ENCODE results near the gene SGCD. TPM values are rescaled to one million over a fixed set of nuclear protein-coding genes. Genes with fewer than 3 reads are reported as not detected.
"Not testable (repeated sequence)": the region's sequence is repeated elsewhere in the genome, so short reads cannot be mapped to it uniquely, and the experiment has no call there.

The SGCD gene
- total RNA-seq, 6 experiments from 2014 or later: 5.2 to 6.7 (median 6.4) TPM

GRCh38 chr5:156597276-156597675, 270.3 kb downstream of the SGCD start:
- DNase-seq: no peak
- Mint-ChIP-seq H3K4me3 (no peak overlapping the region), H3K4me1 (ENCODE audit: low read depth) (no peaks in the 10 kb centered on the region), H3K36me3 (ENCODE audit: low read depth) (peaks cover 10% of the 10 kb centered on the region), H3K27ac (no peak overlapping the region), H3K9me3 (peaks cover 20% of the 10 kb centered on the region), H3K27me3 (ENCODE audit: insufficient read depth) (no peaks in the 10 kb centered on the region)
- no peak for TF ChIP-seq CTCF (IDR thresholded peaks at IDR 0.05)

- H3K4me1 Mint-ChIP-seq (ENCODE audit: low read depth): no peaks in the 10 kb centered on the region
- peaks cover 8% of the 10 kb centered on the region; the same call in 1 of the 2 replicates for H3K36me3 Mint-ChIP-seq (ENCODE audit: low read depth)
- no peaks in the 10 kb centered on the region for H3K27me3 Mint-ChIP-seq (ENCODE audit: insufficient read depth)
- no peak for TF ChIP-seq CTCF (IDR thresholded peaks at IDR 0.05)
- no peak overlapping the region for H3K27ac Mint-ChIP-seq
- no peak for DNase-seq
- peaks cover 24% of the 10 kb centered on the region for H3K9me3 Mint-ChIP-seq
- no peak overlapping the region for H3K4me3 Mint-ChIP-seq
Measured at GRCh38 chr5:156598964-156599363, 272.0 kb downstream of the SGCD start.

DNA sequence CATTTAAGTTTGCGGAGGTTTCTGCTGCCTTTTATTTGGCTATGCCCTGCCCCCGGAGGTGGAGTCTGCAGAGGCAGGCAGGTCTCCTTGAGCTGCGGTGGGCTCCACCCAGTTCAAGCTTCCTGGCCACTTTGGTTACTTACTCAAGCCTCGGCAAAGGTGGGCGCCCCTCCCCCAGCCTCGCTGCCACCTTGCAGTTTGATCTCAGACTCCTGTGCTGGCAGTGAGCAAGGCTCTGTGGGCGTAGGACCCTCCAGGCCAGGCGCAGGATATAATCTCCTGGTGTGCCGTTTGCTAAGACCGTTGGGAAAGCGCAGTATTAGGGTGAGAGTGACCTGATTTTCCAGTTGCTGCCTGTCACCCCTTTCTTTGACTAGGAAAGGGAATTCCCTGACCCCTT, 283.6 kb downstream of the SGCD start:
- H3K9me3 Mint-ChIP-seq: peaks cover 37% of the 10 kb centered on the region
- H3K4me1 Mint-ChIP-seq (ENCODE audit: low read depth); H3K27me3 Mint-ChIP-seq (ENCODE audit: insufficient read depth); H3K27ac Mint-ChIP-seq; H3K4me3 Mint-ChIP-seq; DNase-seq: not testable (repeated sequence)
- H3K36me3 Mint-ChIP-seq (ENCODE audit: low read depth): peaks cover 14% of the 10 kb centered on the region; the same call in 1 of the 2 replicates

DNA sequence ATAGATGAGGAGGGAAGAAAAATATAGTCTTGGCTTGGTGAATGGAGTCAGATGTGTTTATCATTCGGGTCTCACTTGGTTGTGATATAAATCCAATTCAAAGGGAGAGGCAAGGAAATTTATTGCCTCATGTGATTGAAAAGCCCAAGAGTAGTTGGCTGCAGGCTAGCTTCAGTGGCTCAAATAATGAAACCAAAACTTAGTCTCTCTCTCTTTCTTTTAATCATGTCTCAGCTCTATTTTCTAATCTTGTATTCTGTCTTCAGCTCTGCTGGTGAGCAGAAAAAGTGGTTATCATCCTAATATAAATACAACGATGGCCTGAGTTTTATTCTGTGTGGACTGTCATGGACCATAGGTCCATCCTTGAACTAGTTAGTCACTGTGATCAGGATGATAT, 288.9 kb downstream of the SGCD start:
- H3K27me3 Mint-ChIP-seq (ENCODE audit: insufficient read depth): no peaks in the 10 kb centered on the region
- no peaks in the 10 kb centered on the region for H3K4me1 Mint-ChIP-seq (ENCODE audit: low read depth)
- H3K27ac Mint-ChIP-seq: no peak overlapping the region
- no peak for DNase-seq
- H3K9me3 Mint-ChIP-seq: peaks cover 24% of the 10 kb centered on the region
- peaks cover 9% of the 10 kb centered on the region; the same call in 1 of the 2 replicates for H3K36me3 Mint-ChIP-seq (ENCODE audit: low read depth)
- TF ChIP-seq CTCF (IDR thresholded peaks at IDR 0.05): no peak
- no peak overlapping the region for H3K4me3 Mint-ChIP-seq

GRCh38 chr5:156617426-156617825, 290.5 kb downstream of the SGCD start:
- H3K27ac Mint-ChIP-seq: no peak overlapping the region
- no peak for DNase-seq
- no peaks in the 10 kb centered on the region for H3K4me1 Mint-ChIP-seq (ENCODE audit: low read depth)
- H3K27me3 Mint-ChIP-seq (ENCODE audit: insufficient read depth): no peaks in the 10 kb centered on the region
- no peaks in the 10 kb centered on the region for H3K36me3 Mint-ChIP-seq (ENCODE audit: low read depth)
- no peak for TF ChIP-seq CTCF (IDR thresholded peaks at IDR 0.05)
- H3K9me3 Mint-ChIP-seq: peaks cover 8% of the 10 kb centered on the region; the same call in 1 of the 2 replicates
- no peak overlapping the region for H3K4me3 Mint-ChIP-seq

DNA sequence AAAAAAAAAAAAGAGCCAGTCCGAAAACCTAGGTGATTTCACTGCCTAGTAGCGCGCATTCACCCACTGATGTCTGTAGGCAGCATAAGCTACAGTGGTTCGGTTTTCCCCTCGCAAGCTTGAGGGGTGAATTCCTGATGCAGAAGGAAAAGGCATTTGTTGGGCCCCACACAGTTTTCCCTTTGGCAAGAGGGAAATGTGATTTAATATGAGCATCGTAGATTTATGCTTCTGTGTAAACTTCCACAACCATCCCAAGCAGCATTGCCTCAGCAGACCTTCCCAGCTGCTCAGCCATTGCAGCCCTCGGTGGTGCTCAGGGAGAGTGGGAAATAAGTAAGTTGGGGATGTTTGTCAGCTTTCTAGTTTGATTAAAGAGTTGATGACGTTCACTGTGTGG, 291.6 kb downstream of the SGCD start:
- no peak for DNase-seq
- no peak overlapping the region for H3K27ac Mint-ChIP-seq
- no peaks in the 10 kb centered on the region for H3K27me3 Mint-ChIP-seq (ENCODE audit: insufficient read depth)
- no peak overlapping the region for H3K4me3 Mint-ChIP-seq
- H3K36me3 Mint-ChIP-seq (ENCODE audit: low read depth): no peaks in the 10 kb centered on the region
- H3K4me1 Mint-ChIP-seq (ENCODE audit: low read depth): no peaks in the 10 kb centered on the region
- H3K9me3 Mint-ChIP-seq: peaks cover 7% of the 10 kb centered on the region; the same call in 1 of the 2 replicates
- no peak for TF ChIP-seq CTCF (IDR thresholded peaks at IDR 0.05)
